Suprapubic skin (tissue), 3 donors: ENCODE data around the gene PRKAG2.

ENCODE experiments used
- POLR2A ChIP-seq, 2 donors: fragments of 450-650 bp; IDR thresholded peaks; one replicate each; pipeline ENCODE4 v1.6.1; 2017; ENCODE audit warnings: antibody characterized with exemption in 2 of 2, mild to moderate bottlenecking in 2 of 2, moderate library complexity in 2 of 2
- TF ChIP-seq, protein P1 (sequence below), 2 donors: fragments of 200-600 bp in 1 of 2; fragments of 450-650 bp in 1 of 2; sonication (generic) in 1 of 2; IDR thresholded peaks; one replicate each; pipeline ENCODE4 v1.5.1; 2016 to 2019; ENCODE audit warnings: antibody characterized with exemption in 2 of 2, mild to moderate bottlenecking in 1 of 2, moderate library complexity in 1 of 2

- TF ChIP-seq, protein P1, sequence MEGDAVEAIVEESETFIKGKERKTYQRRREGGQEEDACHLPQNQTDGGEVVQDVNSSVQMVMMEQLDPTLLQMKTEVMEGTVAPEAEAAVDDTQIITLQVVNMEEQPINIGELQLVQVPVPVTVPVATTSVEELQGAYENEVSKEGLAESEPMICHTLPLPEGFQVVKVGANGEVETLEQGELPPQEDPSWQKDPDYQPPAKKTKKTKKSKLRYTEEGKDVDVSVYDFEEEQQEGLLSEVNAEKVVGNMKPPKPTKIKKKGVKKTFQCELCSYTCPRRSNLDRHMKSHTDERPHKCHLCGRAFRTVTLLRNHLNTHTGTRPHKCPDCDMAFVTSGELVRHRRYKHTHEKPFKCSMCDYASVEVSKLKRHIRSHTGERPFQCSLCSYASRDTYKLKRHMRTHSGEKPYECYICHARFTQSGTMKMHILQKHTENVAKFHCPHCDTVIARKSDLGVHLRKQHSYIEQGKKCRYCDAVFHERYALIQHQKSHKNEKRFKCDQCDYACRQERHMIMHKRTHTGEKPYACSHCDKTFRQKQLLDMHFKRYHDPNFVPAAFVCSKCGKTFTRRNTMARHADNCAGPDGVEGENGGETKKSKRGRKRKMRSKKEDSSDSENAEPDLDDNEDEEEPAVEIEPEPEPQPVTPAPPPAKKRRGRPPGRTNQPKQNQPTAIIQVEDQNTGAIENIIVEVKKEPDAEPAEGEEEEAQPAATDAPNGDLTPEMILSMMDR (IDR thresholded peaks at IDR 0.05), result no peak
- TF ChIP-seq POLR2A (IDR thresholded peaks at IDR 0.05), result no peak
Observed at GRCh38 chr7:151708610-151709009, 168.3 kb downstream of the PRKAG2 start.
